Neural progenitor cell (in vitro differentiated cells): ENCODE data around the gene PLIN5. TPM values are rescaled to one million over a fixed set of nuclear protein-coding genes. Genes with fewer than 3 reads are reported as not detected.
A peak's percentile ranks its signal among the peaks of the same experiment; 100 is the strongest.

Experiments
- DNase-seq: peaks from one replicate; pipeline ENCODE4 v3.0.0-alpha.2; 2016; ENCODE audit warnings: low spot score
- H2AFZ ChIP-seq: fragments of 200-600 bp; sonication (generic); replicated peaks from 2 replicates; pipeline ENCODE4 v1.6.1; 2016; ENCODE audit warnings: antibody characterized with exemption
- H3F3A ChIP-seq: fragments of 200-600 bp; sonication (generic); 2 replicates; pipeline ENCODE4 v1.6.1; 2016; ENCODE audit warnings: antibody characterized with exemption, low read depth
- H3K27ac ChIP-seq: fragments of 200-600 bp; sonication (generic); 2 replicates; pipeline ENCODE4 v1.5.1; 2016; ENCODE audit warnings: mild to moderate bottlenecking
- H3K27me3 ChIP-seq: fragments of 200-600 bp; sonication (generic); 2 replicates; pipeline ENCODE4 v1.6.1; 2016; ENCODE audit warnings: mild to moderate bottlenecking, moderate library complexity
- H3K36me3 ChIP-seq: fragments of 200-600 bp; sonication (generic); 2 replicates; pipeline ENCODE4 v1.5.1; 2016
- H3K4me1 ChIP-seq: fragments of 200-600 bp; sonication (generic); 2 replicates; pipeline ENCODE4 v1.6.1; 2016; ENCODE audit warnings: mixed run types
- H3K4me2 ChIP-seq: fragments of 200-600 bp; sonication (generic); 2 replicates; pipeline ENCODE4 v1.6.1; 2016
- H3K4me3 ChIP-seq: fragments of 200-600 bp; sonication (generic); 2 replicates; pipeline ENCODE4 v1.5.1; 2016
- H3K79me2 ChIP-seq: fragments of 200-600 bp; sonication (generic); 2 replicates; pipeline ENCODE4 v1.6.1; 2016; ENCODE audit warnings: low read depth
- H3K9ac ChIP-seq: fragments of 200-600 bp; sonication (generic); 2 replicates; pipeline ENCODE4 v1.6.1; 2016
- H3K9me3 ChIP-seq: fragments of 200-600 bp; sonication (generic); 2 replicates; pipeline ENCODE4 v1.5.1; 2016; ENCODE audit warnings: low read depth
- H4K20me1 ChIP-seq: fragments of 200-600 bp; sonication (generic); 2 replicates; pipeline ENCODE4 v1.6.1; 2016; ENCODE audit warnings: low read depth
- H3K27ac Mint-ChIP-seq: 3 replicates; pipeline ENCODE4 v1.8.0; 2021; ENCODE audit warnings: mixed read lengths
- H3K27me3 Mint-ChIP-seq: 2 replicates; pipeline ENCODE4 v1.8.0; 2022; ENCODE audit warnings: low read depth, mild to moderate bottlenecking, inconsistent platforms, moderate library complexity, mixed read lengths; ENCODE audit not compliant: insufficient read depth
- H3K36me3 Mint-ChIP-seq: 3 replicates; pipeline ENCODE4 v1.8.0; 2021; ENCODE audit warnings: mixed read lengths
- H3K4me1 Mint-ChIP-seq: 3 replicates; pipeline ENCODE4 v1.8.0; 2021; ENCODE audit warnings: mixed read lengths
- H3K4me3 Mint-ChIP-seq: 3 replicates; pipeline ENCODE4 v1.8.0; 2021; ENCODE audit warnings: mild to moderate bottlenecking, moderate library complexity, mixed read lengths
- H3K9me3 Mint-ChIP-seq: 3 replicates; pipeline ENCODE4 v1.8.0; 2020; ENCODE audit warnings: mixed read lengths
- EZH2 ChIP-seq: fragments of 200-600 bp; sonication (generic); IDR thresholded peaks from 2 replicates; pipeline ENCODE4 v1.6.1; 2017; ENCODE audit warnings: antibody characterized with exemption, mild to moderate bottlenecking, moderate library complexity
- EZH2phosphoT487 ChIP-seq: fragments of 200-600 bp; sonication (generic); IDR thresholded peaks from 2 replicates; pipeline ENCODE4 v1.6.1; 2017; ENCODE audit warnings: antibody characterized with exemption
- total RNA-seq: library from RNA; depleted of rRNA; stranded (reverse); fragments of >200 nt; gene quantifications from 2 replicates; pipeline ENCODE4 v1.2.3, GENCODE V29; 2015; ENCODE audit warnings: low replicate concordance
- TF ChIP-seq, protein P1 (sequence below): fragments of 200-600 bp; sonication (generic); IDR thresholded peaks from 2 replicates; pipeline ENCODE4 v1.5.1; 2017; ENCODE audit warnings: antibody characterized with exemption, mild to moderate bottlenecking

The PLIN5 gene
- total RNA-seq, 1 donor from 2014 or later: 1.2 TPM

DNA sequence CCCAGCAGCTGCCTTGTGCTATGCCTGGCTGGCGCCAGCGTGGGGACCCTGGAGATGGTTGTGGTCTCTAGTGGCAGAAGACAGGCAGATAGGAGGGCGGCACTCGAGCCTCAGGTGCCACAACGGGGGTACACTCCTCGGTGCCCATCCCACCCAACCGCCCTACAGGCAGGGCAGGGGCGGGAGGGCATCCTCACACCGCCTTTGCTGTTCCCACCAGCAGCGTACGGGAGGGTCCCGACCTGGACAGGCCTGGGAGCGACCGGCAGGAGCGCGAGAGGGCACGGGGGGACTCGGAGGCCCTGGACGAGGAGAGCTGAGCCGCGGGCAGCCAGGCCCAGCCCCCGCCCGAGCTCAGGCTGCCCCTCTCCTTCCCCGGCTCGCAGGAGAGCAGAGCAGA is 33.3 kb downstream of the PLIN5 start:
- Histone ChIP-seq H3K4me2 (no peak overlapping the region), H3K9me3 (no peaks in the 10 kb centered on the region), H3K79me2 (no peaks in the 10 kb centered on the region), H3K9ac (peak overlapping the region; percentile 32), H2AFZ (no peak overlapping the region), H3K4me3 (no peak overlapping the region), H3K36me3 (no peaks in the 10 kb centered on the region), H3K27me3 (no peaks in the 10 kb centered on the region), H4K20me1 (peaks cover 22% of the 10 kb centered on the region), H3F3A (no peaks in the 10 kb centered on the region), H3K27ac (peak overlapping the region; percentile 46), H3K4me1 (peaks cover 11% of the 10 kb centered on the region)
- Mint-ChIP-seq H3K36me3 (peaks cover 9% of the 10 kb centered on the region), H3K27me3 (peaks cover 9% of the 10 kb centered on the region), H3K9me3 (no peaks in the 10 kb centered on the region), H3K27ac (no peak overlapping the region), H3K4me3 (no peak overlapping the region), H3K4me1 (no peaks in the 10 kb centered on the region)
- TF ChIP-seq EZH2 (no peak), EZH2phosphoT487 (no peak)
- TF ChIP-seq, protein P1, sequence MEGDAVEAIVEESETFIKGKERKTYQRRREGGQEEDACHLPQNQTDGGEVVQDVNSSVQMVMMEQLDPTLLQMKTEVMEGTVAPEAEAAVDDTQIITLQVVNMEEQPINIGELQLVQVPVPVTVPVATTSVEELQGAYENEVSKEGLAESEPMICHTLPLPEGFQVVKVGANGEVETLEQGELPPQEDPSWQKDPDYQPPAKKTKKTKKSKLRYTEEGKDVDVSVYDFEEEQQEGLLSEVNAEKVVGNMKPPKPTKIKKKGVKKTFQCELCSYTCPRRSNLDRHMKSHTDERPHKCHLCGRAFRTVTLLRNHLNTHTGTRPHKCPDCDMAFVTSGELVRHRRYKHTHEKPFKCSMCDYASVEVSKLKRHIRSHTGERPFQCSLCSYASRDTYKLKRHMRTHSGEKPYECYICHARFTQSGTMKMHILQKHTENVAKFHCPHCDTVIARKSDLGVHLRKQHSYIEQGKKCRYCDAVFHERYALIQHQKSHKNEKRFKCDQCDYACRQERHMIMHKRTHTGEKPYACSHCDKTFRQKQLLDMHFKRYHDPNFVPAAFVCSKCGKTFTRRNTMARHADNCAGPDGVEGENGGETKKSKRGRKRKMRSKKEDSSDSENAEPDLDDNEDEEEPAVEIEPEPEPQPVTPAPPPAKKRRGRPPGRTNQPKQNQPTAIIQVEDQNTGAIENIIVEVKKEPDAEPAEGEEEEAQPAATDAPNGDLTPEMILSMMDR: no peak
- DNase-seq: no peak

DNA sequence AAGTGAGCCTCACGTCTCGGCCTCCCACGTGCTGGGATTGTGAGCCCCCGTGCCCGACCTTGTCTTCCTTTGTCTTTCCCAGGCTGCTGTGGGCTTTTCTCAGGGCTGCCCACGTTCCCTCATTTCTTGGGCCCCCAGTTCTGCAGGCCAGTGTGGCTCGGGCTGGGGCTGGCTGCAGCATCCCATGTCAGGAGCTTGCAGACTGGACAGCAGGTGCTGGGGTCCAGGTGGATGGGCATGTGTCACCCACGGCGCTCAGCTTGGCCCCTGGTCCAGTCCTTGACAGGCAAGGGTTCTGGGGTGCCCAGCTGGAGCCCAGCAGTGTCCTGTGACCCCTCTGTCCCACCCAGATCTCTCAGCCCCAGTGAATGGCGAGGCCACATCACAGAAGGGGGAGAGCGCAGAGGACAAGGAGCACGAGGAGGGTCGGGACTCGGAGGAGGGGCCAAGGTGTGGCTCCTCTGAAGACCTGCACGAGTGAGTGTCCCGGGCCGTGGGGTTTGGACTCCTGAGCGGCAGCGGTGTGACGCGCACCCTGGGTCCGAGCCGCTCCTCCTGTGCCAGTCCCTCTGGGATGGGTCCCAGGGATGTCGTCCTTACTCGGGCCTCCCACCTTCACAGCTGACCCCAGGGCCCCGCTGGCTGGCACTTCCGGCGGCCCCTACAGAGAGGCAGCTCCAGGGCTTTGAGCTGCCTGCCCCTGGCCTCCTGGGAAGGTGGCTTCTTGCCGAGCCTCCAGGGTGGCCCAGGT is 34.0 kb downstream of the PLIN5 start:
- Histone ChIP-seq H3K4me3 (no peak overlapping the region), H3K4me1 (peaks cover 11% of the 10 kb centered on the region), H3K9ac (no peak overlapping the region), H3K27me3 (no peaks in the 10 kb centered on the region), H3K9me3 (no peaks in the 10 kb centered on the region), H3K27ac (no peak overlapping the region), H4K20me1 (peaks cover 22% of the 10 kb centered on the region), H3K4me2 (no peak overlapping the region), H3F3A (no peaks in the 10 kb centered on the region), H3K79me2 (no peaks in the 10 kb centered on the region), H3K36me3 (no peaks in the 10 kb centered on the region), H2AFZ (no peak overlapping the region)
- H3K4me1 Mint-ChIP-seq: no peaks in the 10 kb centered on the region
- no peaks in the 10 kb centered on the region for H3K9me3 Mint-ChIP-seq
- no peak overlapping the region for H3K27ac Mint-ChIP-seq
- TF ChIP-seq EZH2 (no peak), EZH2phosphoT487 (no peak)
- TF ChIP-seq, protein P1: no peak
- no peak for DNase-seq
- peaks cover 6% of the 10 kb centered on the region for H3K36me3 Mint-ChIP-seq
- H3K27me3 Mint-ChIP-seq: peaks cover 5% of the 10 kb centered on the region
- no peak overlapping the region for H3K4me3 Mint-ChIP-seq

DNA sequence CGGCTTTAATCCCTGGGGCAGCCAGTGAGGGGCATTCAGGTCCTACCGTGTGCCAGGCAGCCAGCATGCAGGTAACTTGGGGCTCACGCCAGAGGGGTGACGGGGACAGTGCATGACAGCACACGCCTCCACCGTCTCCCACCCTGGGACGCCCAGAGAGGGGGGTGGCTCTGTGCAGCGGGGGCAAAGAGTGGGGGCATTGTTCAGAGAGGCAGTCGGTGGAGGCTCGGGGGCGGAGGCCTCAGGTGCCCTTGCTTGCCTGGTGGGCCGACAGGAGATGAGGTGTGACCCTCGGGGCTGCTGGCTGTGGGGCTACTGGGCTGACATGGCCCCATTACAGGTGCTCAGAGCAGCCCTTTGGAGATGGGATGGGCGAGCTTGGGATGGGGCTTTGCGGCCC is 35.2 kb downstream of the PLIN5 start:
- Histone ChIP-seq H3K4me2 (no peak overlapping the region), H4K20me1 (peaks cover 11% of the 10 kb centered on the region), H3K27ac (no peak overlapping the region), H3K9ac (no peak overlapping the region), H2AFZ (no peak overlapping the region), H3K36me3 (no peaks in the 10 kb centered on the region), H3K9me3 (no peaks in the 10 kb centered on the region), H3K4me1 (peaks cover 11% of the 10 kb centered on the region), H3F3A (no peaks in the 10 kb centered on the region), H3K4me3 (no peak overlapping the region), H3K79me2 (no peaks in the 10 kb centered on the region), H3K27me3 (no peaks in the 10 kb centered on the region)
- H3K4me3 Mint-ChIP-seq: no peak overlapping the region
- H3K9me3 Mint-ChIP-seq: no peaks in the 10 kb centered on the region
- TF ChIP-seq, protein P1: no peak
- TF ChIP-seq EZH2: no peak
- no peak overlapping the region for H3K27ac Mint-ChIP-seq
- peaks cover 8% of the 10 kb centered on the region for H3K27me3 Mint-ChIP-seq
- no peak for DNase-seq
- no peaks in the 10 kb centered on the region for H3K36me3 Mint-ChIP-seq
- no peaks in the 10 kb centered on the region for H3K4me1 Mint-ChIP-seq
